Omental fat pad (tissue), 4 donors: Measurements from ENCODE around the gene LIN54. TPM values are rescaled to one million over a fixed set of nuclear protein-coding genes. Genes with fewer than 3 reads are reported as not detected.

Source experiments
- ATAC-seq: fragments of 150-250 bp; one replicate; pipeline ENCODE4 v1.9.1; 2016; ENCODE audit warnings: mild to moderate bottlenecking, moderate library complexity; ENCODE audit not compliant: low FRiP score
- DNase-seq: peaks from one replicate; pipeline ENCODE4 v3.0.0-alpha.2; 2019; ENCODE audit warnings: low spot score
- total RNA-seq, 4 donors: library from RNA; depleted of rRNA; stranded (reverse); fragments of >200 nt; gene quantifications; one replicate each; pipeline ENCODE4 v1.1.0, GENCODE V29; 2016
- TF ChIP-seq, protein P1 (sequence below), 3 donors: fragments of 450-650 bp; IDR thresholded peaks; one replicate each; pipeline ENCODE4 v1.5.1; 2016 to 2017; ENCODE audit warnings: antibody characterized with exemption in 3 of 3, mild to moderate bottlenecking in 3 of 3, moderate library complexity in 2 of 3

Gene LIN54
- total RNA-seq, 4 donors from 2014 or later, result 5.8 to 13.6 (median 7.7) TPM

DNA sequence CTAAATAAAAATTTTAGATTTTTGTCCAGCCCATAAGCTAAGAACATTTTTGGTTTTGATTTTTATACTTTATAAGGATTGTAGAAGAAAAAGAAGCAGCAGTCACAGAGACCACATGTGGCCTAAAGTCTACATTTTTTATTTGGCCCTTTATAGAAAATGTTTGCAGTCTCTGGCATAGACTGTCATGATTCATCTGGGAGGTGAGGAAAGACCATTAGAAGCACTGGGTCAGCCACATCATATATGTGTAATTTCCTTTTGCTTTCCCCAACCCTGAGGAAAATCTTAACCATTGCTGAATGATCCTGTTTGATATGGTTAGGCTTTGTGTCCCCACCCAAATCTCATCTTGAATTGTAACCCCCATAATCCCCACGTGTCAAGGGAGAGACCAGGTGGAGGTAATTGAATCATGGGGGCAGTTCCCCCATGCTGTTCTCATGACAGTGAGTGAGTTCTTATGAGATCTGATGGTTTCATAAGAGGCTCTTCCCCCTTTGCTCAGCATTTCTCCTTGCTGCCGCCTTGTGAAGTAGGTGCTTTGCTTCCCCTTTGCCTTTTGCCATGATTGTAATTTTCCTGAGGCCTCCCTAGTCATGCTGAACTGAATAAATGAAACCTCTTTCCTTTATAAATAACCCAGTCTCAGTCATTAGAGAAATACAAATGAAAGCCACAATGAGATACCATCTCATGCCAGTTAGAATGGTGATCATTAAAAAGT is 12.3 kb upstream of the LIN54 start:
- TF ChIP-seq, protein P1, sequence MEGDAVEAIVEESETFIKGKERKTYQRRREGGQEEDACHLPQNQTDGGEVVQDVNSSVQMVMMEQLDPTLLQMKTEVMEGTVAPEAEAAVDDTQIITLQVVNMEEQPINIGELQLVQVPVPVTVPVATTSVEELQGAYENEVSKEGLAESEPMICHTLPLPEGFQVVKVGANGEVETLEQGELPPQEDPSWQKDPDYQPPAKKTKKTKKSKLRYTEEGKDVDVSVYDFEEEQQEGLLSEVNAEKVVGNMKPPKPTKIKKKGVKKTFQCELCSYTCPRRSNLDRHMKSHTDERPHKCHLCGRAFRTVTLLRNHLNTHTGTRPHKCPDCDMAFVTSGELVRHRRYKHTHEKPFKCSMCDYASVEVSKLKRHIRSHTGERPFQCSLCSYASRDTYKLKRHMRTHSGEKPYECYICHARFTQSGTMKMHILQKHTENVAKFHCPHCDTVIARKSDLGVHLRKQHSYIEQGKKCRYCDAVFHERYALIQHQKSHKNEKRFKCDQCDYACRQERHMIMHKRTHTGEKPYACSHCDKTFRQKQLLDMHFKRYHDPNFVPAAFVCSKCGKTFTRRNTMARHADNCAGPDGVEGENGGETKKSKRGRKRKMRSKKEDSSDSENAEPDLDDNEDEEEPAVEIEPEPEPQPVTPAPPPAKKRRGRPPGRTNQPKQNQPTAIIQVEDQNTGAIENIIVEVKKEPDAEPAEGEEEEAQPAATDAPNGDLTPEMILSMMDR (IDR thresholded peaks at IDR 0.05), result no peak
- no peak for DNase-seq
- ATAC-seq, result no peak

DNA sequence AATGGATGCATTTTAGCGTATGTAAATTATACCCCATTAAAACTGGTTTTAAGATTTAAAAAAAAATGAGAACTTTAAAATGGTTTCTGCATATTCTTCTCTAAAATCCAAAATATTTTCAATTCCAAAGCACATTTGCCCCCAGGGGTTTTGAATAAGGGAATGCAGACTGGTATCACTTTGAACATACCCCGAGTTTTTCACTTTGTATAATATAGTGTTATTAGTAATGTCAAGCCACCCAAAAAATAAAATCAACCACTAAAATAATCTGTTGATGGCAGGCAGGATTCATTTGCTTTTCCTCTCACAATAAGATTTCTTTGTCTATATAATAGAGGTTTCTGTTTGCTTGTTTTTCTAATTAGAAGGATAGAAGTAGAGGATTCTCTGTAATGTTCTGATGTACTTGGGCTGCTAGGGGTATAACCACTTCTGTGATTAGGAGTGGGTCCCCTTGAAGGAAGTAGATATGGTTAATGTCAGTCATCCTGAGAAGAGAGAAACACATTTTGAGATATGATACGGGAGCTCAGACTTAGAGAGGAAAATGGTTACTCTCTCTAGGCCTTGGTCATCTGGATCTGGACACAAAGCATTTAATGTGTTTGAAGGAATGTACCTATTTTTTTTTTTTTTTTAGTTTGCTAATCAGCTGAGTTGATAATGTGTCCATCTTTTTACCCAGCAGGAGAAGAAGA is 9.3 kb upstream of the LIN54 start:
- DNase-seq (no peak), ATAC-seq (no peak)
- TF ChIP-seq, protein P1 (IDR thresholded peaks at IDR 0.05), result no peak

DNA sequence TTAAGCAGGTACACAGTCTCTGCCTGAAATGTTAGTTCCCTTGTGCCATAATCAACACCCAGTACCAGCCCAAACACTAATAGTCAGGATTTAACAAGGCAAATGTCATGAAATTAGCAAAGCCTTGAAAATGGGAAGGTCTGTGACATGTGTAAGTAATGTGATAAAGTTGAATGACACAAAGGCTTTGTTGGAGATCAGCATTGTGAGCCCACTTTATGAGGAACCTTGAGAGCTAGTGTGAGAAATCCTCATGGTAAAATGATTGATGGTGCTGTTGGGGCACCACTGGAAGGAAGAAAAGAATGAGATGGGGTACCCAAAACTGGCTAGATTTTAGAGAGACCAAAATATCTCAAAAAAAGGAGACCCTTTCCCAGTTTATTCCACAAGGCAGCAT is 3.3 kb upstream of the LIN54 start:
- TF ChIP-seq, protein P1 (IDR thresholded peaks at IDR 0.05), result no peak
- DNase-seq (no peak), ATAC-seq (no peak)

DNA sequence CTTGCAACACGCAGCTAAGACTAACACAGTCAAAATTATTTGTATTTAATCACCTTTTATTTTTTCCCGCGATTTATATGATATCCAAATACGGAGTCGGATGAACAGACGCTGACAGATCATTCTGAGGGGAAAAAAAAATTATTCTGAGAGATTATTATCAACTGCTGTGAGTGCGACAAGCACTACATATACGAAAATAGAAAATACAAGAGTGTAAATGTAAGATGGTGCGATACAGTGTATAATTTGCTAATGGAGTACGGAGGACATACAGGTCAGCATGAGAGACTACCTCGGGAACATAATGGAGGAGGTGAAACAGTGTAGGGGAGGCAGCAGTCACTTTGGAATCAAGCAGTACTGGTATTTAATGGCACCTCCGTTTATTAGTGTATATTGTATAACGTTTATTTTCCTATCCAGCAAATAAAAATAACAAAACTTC is 2.8 kb upstream of the LIN54 start:
- ATAC-seq (no peak), DNase-seq (no peak)
- TF ChIP-seq, protein P1 (IDR thresholded peaks at IDR 0.05), result no peak

DNA sequence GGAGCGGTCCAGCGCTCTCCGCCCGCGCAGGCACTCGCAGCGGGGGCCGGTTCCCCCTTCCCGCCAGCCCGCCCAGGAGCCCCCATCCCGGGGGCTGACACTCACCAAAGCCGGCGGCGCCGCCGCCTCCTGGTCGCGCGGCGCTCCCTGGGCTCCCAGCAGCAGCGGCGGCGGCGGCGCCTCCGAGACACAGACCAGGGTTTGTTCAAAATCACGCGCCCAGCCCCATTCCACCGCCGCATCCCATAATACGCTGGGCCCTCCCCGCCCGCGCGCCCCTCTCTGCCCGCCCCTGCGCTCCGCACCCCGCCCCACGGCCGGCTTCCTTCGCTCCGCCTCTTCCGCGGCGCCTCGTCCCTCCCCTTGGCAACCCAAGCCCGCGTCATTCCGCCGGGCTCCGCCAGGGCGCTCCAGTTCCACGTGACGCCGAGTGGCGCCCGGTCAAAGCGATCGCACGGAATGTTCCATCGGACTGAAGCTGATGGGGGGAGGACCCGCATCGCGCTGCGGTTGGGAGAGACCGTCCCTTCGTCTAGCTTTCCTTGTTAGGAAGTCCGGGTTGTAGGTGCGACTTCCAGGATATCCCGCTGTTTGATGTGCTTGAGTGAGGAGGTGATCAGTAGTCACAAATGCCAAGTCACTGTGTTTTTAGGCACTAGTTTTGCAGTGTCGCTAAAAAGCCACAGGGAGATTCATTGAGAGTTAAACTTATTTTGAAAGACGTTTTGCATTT is 2.2 kb upstream of the LIN54 start:
- TF ChIP-seq, protein P1 (IDR thresholded peaks at IDR 0.05), result no peak
- peak; percentile 99 for ATAC-seq
- DNase-seq, result peak; percentile 80

DNA sequence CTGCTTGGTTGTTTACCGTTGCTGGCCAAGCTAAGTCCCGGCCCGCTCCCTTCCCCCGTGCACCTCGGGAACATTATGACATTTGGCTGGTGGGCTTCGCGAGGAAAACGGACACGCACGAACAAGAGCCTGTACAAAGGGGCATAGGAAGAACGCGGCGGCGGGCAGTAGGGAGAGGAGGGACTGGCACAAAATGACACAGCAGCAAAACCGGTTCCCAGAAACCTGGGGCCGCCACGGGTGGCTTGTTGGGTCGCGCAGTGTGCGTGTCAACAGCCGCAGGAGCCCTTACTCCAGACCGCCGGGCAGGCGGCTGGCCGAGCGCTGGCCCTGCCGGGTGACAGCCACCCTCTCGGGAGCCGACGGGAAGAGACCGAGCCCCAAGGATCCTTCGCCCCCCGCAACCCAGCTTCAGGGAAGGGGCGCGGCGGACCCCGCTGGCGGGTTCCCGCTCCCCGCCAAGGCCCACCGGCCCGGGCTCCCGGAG is 1.6 kb upstream of the LIN54 start:
- ATAC-seq (peak; percentile 8), DNase-seq (no peak)
- TF ChIP-seq, protein P1 (IDR thresholded peaks at IDR 0.05), result no peak
